Loucy (cell line): Measurements from ENCODE around the gene NDUFA8.

Experiments used
- H2AFZ ChIP-seq: fragments of 200-600 bp; sonication (generic); 2 replicates; pipeline ENCODE4 v1.6.0; 2016; ENCODE audit warnings: antibody characterized with exemption, mild to moderate bottlenecking, low read length, moderate library complexity
- H3F3A ChIP-seq: fragments of 200-600 bp; 2 replicates; pipeline ENCODE4 v1.6.0; 2016; ENCODE audit warnings: antibody characterized with exemption, low read depth, mild to moderate bottlenecking
- H3K27me3 ChIP-seq: fragments of 200-600 bp; sonication (generic); 2 replicates; pipeline ENCODE4 v1.6.1; 2014; ENCODE audit warnings: low read length, mild to moderate bottlenecking; ENCODE audit not compliant: insufficient read depth, poor library complexity, severe bottlenecking
- H3K36me3 ChIP-seq: fragments of 200-600 bp; sonication (generic); 2 replicates; pipeline ENCODE4 v1.6.1; 2016; ENCODE audit warnings: low read length; ENCODE audit not compliant: insufficient read depth
- H3K4me1 ChIP-seq: fragments of 200-600 bp; sonication (generic); 2 replicates; pipeline ENCODE4 v1.5.1; 2014; ENCODE audit warnings: low read length, mild to moderate bottlenecking; ENCODE audit not compliant: insufficient read depth, poor library complexity, severe bottlenecking
- H3K4me2 ChIP-seq: fragments of 200-600 bp; sonication (generic); 2 replicates; pipeline ENCODE4 v1.6.0; 2014; ENCODE audit warnings: antibody characterized with exemption, low read length, low read depth, mild to moderate bottlenecking; ENCODE audit not compliant: poor library complexity, severe bottlenecking
- H3K4me3 ChIP-seq: fragments of 200-600 bp; sonication (generic); 2 replicates; pipeline ENCODE4 v1.5.1; 2014; ENCODE audit warnings: low read length, mild to moderate bottlenecking, mixed read lengths; ENCODE audit not compliant: poor library complexity, severe bottlenecking
- H3K79me2 ChIP-seq: fragments of 200-600 bp; sonication (generic); 2 replicates; pipeline ENCODE4 v1.6.1; 2014; ENCODE audit warnings: low read length; ENCODE audit not compliant: insufficient read depth
- H3K9ac ChIP-seq: fragments of 200-600 bp; sonication (generic); 2 replicates; pipeline ENCODE4 v1.6.0; 2014; ENCODE audit warnings: mild to moderate bottlenecking, low read depth, low read length, moderate library complexity; ENCODE audit not compliant: poor library complexity, severe bottlenecking
- H3K9me2 ChIP-seq: fragments of 200-600 bp; sonication (generic); replicated peaks from 2 replicates; pipeline ENCODE4 v1.6.1; 2016; ENCODE audit warnings: low read depth, low read length, mixed read lengths
- H3K9me3 ChIP-seq: fragments of 200-600 bp; sonication (generic); 2 replicates; pipeline ENCODE4 v1.6.1; 2014; ENCODE audit warnings: mild to moderate bottlenecking, antibody characterized with exemption, low read length, low read depth; ENCODE audit not compliant: insufficient read depth
- H4K20me1 ChIP-seq: fragments of 200-600 bp; sonication (generic); 2 replicates; pipeline ENCODE4 v1.6.0; 2014; ENCODE audit warnings: antibody characterized with exemption, low read length, mild to moderate bottlenecking; ENCODE audit not compliant: insufficient read depth, poor library complexity, severe bottlenecking
- CTCF ChIP-seq: fragments of 200-600 bp; sonication (generic); conservative IDR thresholded peaks from 2 replicates; pipeline ENCODE4 v1.5.1; 2014; ENCODE audit warnings: mild to moderate bottlenecking, antibody characterized with exemption, low read length
- EZH2phosphoT487 ChIP-seq: fragments of 200-600 bp; IDR thresholded peaks from 2 replicates; pipeline ENCODE4 v1.6.1; 2018; ENCODE audit warnings: antibody characterized with exemption, mild to moderate bottlenecking, moderate library complexity, borderline replicate concordance

Gene NDUFA8

GRCh38 chr9:122128007-122128968 is 31.3 kb downstream of the NDUFA8 start:
- Histone ChIP-seq H3K27me3 (no peaks in the 10 kb centered on the region), H4K20me1 (no peaks in the 10 kb centered on the region)

GRCh38 chr9:122127396-122127798 is 32.2 kb downstream of the NDUFA8 start:
- Histone ChIP-seq H3K4me3 (no peak overlapping the region), H3K4me2 (no peak overlapping the region), H2AFZ (no peak overlapping the region), H3K9ac (no peak overlapping the region), H3K9me2 (no peaks in the 10 kb centered on the region), H3K9me3 (no peaks in the 10 kb centered on the region), H3K36me3 (no peaks in the 10 kb centered on the region), H3K27me3 (no peaks in the 10 kb centered on the region), H4K20me1 (no peaks in the 10 kb centered on the region), H3K79me2 (no peaks in the 10 kb centered on the region), H3K4me1 (peaks cover 7% of the 10 kb centered on the region), H3F3A (no peaks in the 10 kb centered on the region)
- no peak; the same call in 1 of the 2 replicates for TF ChIP-seq CTCF
- no peak for TF ChIP-seq EZH2phosphoT487

More at GRCh38 chr9:122128007-122128968, 31.3 kb downstream of the NDUFA8 start:
- H3K9me3 ChIP-seq = no peaks in the 10 kb centered on the region
- no peak for TF ChIP-seq CTCF
- TF ChIP-seq EZH2phosphoT487 = no peak
- no peak overlapping the region for H3K4me2 ChIP-seq
- no peak overlapping the region for H3K9ac ChIP-seq
- no peaks in the 10 kb centered on the region for H3F3A ChIP-seq
- H2AFZ ChIP-seq = no peak overlapping the region
- no peaks in the 10 kb centered on the region for H3K36me3 ChIP-seq
- no peaks in the 10 kb centered on the region for H3K79me2 ChIP-seq
- no peak overlapping the region for H3K4me3 ChIP-seq
- no peaks in the 10 kb centered on the region for H3K9me2 ChIP-seq
- peaks cover 4% of the 10 kb centered on the region for H3K4me1 ChIP-seq

- H3K9me2 ChIP-seq = no peaks in the 10 kb centered on the region
- no peaks in the 10 kb centered on the region for H3F3A ChIP-seq
- H3K79me2 ChIP-seq = no peaks in the 10 kb centered on the region
- no peaks in the 10 kb centered on the region for H3K36me3 ChIP-seq
- H3K4me1 ChIP-seq = peaks cover 7% of the 10 kb centered on the region
- H2AFZ ChIP-seq = no peak overlapping the region
- H3K9ac ChIP-seq = no peak overlapping the region
- no peaks in the 10 kb centered on the region for H3K9me3 ChIP-seq
- H3K4me2 ChIP-seq = no peak overlapping the region
- no peaks in the 10 kb centered on the region for H4K20me1 ChIP-seq
- no peaks in the 10 kb centered on the region for H3K27me3 ChIP-seq
- TF ChIP-seq EZH2phosphoT487 = no peak
- no peak for TF ChIP-seq CTCF
- no peak overlapping the region for H3K4me3 ChIP-seq
Measured at GRCh38 chr9:122126331-122127261, 33.0 kb downstream of the NDUFA8 start.
